ENCODE measurements around the gene GPAT2.
"Not testable (repeated sequence)": the region's sequence is repeated elsewhere in the genome, so short reads cannot be mapped to it uniquely, and the experiment has no call there.

Gene GPAT2

DNA sequence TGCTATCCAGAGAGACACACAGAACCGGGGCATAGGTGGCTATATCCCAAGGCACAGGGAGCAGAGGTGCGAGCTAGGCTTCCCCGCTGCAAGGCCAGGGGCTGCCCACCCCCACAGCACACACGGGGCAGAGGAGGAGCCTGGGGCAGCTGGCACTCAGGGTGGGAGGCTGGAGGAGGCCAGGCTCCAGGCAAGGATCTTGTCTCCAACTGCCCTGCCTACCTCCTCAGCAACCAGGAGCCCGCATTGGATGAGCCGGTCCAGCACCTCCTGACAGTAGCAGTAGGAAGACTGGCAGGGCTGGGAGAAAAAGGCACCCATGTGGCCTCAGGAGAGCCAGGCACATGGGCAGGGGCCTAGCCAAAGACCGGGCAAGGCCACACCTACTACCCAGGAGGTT, 11.0 kb downstream of the GPAT2 start:
- not testable (repeated sequence) for DNase-seq (ENCODE audit: low read depth in 2 of 2)

GRCh38 chr2:96022701-96023447, 11.8 kb downstream of the GPAT2 start:
- DNase-seq (ENCODE audit: low read depth in 2 of 2) = peak; percentile 21 to 55

DNA sequence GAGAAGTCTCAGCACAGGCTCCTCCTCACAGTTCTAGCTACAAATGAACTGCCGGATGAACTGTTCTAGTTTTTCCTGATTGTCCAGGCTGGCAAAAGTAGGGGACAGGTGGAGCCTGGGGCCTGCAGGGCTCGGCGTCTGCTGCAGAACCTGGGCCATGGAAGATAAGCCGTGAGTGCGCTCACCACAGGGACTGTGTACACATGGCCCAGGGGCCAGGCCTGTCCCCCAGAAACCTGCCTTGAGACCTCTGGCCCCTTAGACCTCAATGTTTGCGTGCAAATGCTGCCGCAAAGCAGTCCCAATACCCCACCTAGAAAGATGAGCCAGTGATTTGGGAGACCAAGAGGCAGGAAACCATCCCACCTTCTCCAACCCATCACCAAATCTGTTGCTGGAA, 12.6 kb downstream of the GPAT2 start:
- DNase-seq (ENCODE audit: low read depth in 2 of 2) = not testable (repeated sequence)

DNA sequence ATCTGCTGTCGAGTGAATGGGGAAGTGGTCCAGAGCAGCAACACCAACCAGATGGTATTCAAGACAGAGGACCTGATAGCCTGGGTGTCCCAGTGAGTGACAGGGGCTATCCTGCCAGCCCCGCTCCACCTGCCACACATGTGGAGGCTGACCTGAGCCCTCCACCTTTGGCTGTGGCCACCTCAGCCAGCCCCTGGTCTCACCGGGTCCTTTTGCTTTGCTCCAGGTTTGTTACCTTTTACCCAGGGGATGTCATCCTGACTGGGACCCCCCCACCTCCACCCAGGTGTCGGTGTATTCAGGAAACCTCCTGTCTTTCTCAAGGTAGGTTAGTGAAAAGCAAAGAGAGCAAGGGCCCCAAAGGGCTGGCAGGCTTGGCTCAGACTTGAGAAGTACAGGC, 13.6 kb downstream of the GPAT2 start:
- not testable (repeated sequence) for DNase-seq (ENCODE audit: low read depth in 2 of 2)

GRCh38 chr2:96019909-96020590, 14.7 kb downstream of the GPAT2 start:
- not testable (repeated sequence) for DNase-seq (ENCODE audit: low read depth in 2 of 2)

DNA sequence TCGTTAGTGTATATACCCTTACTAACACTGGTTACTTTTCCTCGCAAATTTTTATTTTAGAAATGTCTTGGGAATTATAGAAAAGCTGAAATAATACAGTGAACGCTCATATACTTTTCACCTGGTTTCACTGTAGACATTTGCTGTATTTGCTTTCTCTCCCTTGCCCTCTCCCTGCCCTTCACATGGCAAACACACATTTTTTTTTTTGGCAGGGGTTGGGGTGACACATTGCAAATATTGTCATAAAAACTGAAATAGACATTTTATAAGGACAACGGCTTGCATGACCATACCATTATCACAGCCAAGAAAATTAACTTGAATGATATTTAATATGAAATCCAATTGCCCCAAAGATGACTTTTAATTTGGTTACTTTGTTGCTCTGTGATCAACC, 18.4 kb downstream of the GPAT2 start:
- not testable (repeated sequence) for DNase-seq (ENCODE audit: low read depth in 2 of 2)

GRCh38 chr2:96012792-96013264, 21.9 kb downstream of the GPAT2 start:
- DNase-seq (ENCODE audit: low read depth in 2 of 2) = not testable (repeated sequence)

DNA sequence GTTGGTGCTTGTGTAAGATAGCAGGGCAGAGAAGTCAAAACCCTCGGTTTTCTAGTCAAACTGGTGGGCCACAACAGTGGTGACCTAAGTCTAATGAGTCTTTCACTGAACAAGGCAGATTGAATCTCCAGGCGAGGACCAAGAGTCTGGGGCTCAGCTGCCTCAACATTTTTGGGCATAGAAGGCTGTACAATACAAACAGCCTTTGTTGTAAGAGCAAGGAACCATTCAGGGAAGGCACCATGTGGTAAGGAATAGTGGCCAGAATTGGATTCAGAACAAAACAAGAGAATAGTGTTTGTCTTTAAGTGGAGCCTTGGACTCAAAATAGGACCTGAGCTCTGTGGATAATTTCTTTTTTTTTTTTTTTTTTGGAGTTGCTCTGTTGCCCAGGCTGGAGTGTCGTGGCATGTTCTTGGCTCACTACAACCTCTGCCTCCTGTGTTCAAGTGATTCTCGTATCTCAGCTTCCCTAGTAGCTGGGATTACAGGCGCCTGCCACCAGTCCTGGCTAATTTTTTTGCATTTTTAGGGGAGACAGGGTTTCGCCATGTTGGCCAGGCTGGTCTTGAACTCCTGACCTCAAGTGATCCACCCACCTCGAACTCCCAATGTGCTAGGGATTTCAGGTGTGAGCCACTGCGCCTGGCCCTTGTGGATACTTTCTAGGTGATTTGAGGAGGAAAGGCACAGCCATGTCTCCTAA, 22.5 kb downstream of the GPAT2 start:
- DNase-seq (ENCODE audit: low read depth in 2 of 2) = not testable (repeated sequence)

- not testable (repeated sequence) for DNase-seq (ENCODE audit: low read depth in 2 of 2)
Observed at GRCh38 chr2:96011129-96011455, 23.6 kb downstream of the GPAT2 start.

- peak; percentile 92 to 93 for DNase-seq (ENCODE audit: low read depth in 2 of 2)
Observed at GRCh38 chr2:96010320-96011128, 24.2 kb downstream of the GPAT2 start.

DNA sequence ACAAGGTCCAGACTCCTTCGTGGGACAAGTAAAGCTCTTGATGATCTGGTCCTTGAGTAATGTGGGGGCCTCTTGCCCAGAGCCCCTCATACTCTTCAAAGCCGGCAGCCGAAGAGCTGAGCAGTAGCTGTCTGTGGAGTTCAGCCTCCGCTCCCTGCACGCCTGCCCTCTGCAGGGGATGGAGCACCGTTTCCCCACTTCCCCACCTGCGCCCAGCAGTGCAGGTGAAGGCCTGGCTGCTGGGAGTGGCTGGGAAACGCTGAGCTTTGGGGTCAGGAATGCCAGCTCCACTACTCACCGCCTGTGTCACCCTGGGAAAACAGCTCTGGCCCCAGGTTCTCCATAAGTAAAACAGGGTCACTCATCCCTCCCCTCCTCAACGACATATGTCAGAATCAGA, 24.9 kb downstream of the GPAT2 start:
- DNase-seq (ENCODE audit: low read depth in 2 of 2) = not testable (repeated sequence)

DNA sequence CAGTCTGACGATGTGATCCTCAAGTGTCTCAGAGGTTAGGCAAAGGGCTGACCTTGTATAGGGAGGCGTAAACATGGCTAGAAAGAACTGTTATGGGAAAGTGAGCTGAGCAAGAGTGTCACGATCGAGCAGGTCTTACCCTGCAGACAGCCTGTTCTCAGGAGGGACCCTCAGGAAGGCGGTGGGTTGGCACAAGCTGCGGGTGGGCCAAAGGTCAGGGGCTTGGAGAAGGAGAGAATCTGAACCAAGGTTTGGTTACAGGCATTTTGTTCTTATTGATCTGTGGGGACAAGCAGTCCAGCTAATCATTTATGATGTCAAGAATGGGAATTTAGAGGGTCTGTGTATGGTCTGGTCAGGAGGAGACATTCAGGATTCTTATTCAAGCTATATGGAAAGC, 26.7 kb downstream of the GPAT2 start:
- not testable (repeated sequence) for DNase-seq (ENCODE audit: low read depth in 2 of 2)

DNA sequence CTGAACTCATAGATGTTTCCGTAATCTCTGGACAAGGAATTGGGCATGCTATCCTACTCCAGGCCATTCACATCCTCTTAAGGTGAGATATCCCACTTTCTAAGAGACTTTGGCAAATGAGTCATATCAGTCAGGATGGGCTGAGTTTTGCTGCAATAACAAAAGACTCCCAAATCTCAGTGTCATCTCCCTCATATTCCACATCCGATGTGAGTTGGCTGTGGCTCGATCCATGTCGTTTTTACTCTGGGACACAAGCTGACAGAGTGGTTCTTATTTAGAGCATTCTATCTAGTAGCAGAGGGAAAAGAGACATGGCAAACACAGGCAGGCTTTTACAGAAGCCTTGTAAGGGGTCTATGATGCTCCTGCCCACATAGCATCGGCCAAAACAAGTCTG, 28.5 kb downstream of the GPAT2 start:
- DNase-seq (ENCODE audit: low read depth in 2 of 2) = not testable (repeated sequence)

DNA sequence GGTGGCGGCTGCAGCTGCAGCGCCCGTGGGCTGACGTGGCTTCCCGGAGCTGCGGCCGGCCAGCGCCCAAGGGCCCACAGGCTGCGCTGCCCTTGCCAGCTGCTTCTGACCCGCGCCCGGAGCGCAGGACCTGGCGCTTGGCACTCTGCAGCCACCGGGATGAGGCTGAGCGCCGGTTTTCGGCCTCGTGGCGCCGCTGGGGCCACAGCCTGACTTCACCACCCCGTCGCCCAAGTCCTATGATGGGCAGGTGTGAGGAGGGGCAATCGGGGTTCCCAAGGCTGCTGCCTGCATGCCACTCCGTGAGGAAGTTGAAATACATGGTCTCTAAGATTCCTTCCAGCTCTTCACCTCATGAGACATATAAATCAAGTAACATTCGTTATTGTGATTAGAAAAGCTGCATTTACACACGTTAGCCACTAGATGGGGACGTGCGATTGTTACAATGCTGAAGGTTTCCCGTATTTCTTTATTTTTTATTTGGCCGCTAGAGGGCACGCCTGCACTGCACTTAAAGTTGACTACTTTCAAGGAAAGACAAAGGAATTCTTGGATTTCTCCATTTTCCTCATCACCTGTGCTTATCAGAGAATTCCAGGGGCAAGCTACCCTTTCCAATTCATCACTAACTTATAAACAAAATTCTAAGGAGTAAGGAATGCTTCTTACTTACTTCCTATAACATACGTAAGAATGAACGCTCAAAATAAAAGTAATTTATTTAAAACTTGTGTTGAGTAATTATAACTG, 42.0 kb downstream of the GPAT2 start:
- peak in 1 of 2 donors; percentile 13 for DNase-seq (ENCODE audit: low read depth in 2 of 2)

DNA sequence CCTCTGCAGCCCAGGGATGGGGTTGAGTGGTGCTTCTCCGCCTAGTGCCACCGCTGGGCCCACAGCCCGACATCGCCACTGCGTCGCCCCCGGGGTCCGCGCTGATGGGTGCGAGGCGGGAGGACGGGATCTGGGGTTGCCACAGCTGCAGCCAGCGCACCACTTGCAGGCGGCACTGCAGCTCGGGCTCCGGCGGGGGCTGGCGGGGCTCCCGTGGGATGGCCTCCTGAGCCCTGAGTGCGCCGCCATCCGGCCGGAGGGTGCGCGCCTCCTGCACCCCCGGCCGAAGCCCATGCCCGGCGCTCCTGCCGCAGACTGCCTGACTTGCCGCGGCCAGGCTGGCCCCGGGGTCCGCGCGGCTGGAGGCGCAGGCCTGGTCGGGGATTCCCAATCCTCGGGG, 42.6 kb downstream of the GPAT2 start:
- not testable (repeated sequence) for DNase-seq (ENCODE audit: low read depth in 2 of 2)

DNA sequence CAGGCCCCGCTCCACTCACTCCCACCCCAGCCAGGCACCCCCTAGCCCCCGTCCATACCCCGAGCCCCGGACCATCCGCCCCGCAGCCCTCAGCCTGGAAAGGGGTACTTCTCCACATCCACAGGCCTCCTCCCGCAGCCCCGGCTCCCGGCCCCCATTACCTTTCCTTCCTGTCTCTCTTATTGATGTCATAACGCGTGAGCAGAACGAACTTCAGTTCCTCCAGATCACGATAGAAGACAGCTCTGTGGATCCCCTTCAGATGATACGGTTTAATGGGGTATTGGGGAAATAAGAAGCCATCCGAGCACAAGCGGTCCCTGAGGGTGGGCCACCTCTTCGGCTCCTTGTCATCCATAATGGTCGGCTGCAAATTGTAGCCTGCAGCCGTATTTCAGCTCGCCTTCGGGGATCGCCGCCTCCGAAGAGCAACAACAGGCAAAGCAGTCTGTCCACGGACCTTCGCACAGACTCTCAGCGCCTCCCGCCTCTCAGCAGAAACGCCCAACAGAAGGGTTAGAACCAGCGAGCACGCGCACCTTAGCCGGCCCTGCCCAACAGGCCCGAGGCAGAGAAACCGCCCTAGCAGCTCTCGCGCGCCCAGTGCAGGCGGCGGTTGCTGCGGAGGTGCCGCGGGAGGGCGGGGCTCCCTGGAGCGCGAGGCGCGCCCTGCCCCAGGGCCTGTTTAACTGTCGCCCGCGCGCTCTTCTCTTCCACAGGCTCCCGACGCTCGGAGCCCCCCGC, 43.2 kb downstream of the GPAT2 start, which contains the start of gene ANKRD36C:
Gene ANKRD36C, minus strand, starts transcription at position 474 of the 744 bp plus-strand sequence. Its CDS starts 116 bp downstream, at position 358.
- DNase-seq (ENCODE audit: low read depth in 2 of 2) = not testable (repeated sequence)

DNA sequence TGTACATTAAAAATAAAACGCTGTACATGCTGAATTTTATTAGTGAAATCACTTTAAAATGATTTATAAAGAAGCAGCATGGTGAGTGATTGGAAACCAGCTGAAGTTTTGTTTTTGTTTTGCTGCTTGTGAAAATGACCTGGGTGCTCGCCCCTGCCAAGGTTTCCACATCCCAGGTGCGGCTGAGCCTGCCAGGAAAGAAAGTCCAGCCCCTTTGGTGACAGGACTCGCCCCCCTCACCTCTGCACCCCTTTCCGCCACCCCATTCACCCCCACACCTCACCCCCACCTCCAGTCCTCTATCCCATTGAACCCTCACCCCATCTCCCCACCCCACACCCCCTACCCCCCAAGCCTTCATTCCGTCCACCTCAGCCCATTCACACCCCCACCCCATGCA, 43.8 kb downstream of the GPAT2 start:
- not testable (repeated sequence) for DNase-seq (ENCODE audit: low read depth in 2 of 2)

Measured in activated CD8-positive, alpha-beta memory T cell treated with anti-CD3 and anti-CD28 coated beads for 4 hours (primary cell).